Small intestine (tissue), 7 donors: ENCODE measurements around the gene PRSS57. TPM values are rescaled to one million over a fixed set of nuclear protein-coding genes. Genes with fewer than 3 reads are reported as not detected.
A peak's percentile ranks its signal among the peaks of the same experiment; 100 is the strongest.

Source experiments
- DNase-seq, 2 donors: peaks; one replicate each; pipeline versions ENCODE4 v3.0.0 to v3.0.0-alpha.2; 2013
- FAIRE-seq: peaks from 2 replicates; lab custom pipeline; 2012; peaks lifted over from hg19 to GRCh38; lab: Jason Lieb, UNC
- H3K27ac ChIP-seq, 3 donors: one replicate each; pipeline ENCODE4 v1.5.1; 2013; ENCODE audit warnings: low read length in 2 of 3, mild to moderate bottlenecking in 2 of 3, control low read depth in 1 of 3, inconsistent platforms in 1 of 3, low read depth in 1 of 3, moderate library complexity in 1 of 3
- H3K27me3 ChIP-seq, 3 donors: one replicate each; pipeline ENCODE4 v1.6.1; 2013; ENCODE audit warnings: low read length in 3 of 3, inconsistent platforms in 1 of 3; ENCODE audit not compliant: control insufficient read depth in 3 of 3, insufficient read depth in 3 of 3
- H3K36me3 ChIP-seq, 3 donors: one replicate each; pipeline ENCODE4 v1.6.1; 2013; ENCODE audit warnings: low read length in 3 of 3, inconsistent platforms in 1 of 3, low read depth in 1 of 3, mild to moderate bottlenecking in 1 of 3, moderate library complexity in 1 of 3; ENCODE audit not compliant: control insufficient read depth in 3 of 3, insufficient read depth in 2 of 3
- H3K4me1 ChIP-seq, 3 donors: one replicate each; pipeline ENCODE4 v1.6.1; 2013; ENCODE audit warnings: low read length in 2 of 3, inconsistent platforms in 1 of 3, low read depth in 1 of 3, mild to moderate bottlenecking in 1 of 3, moderate library complexity in 1 of 3; ENCODE audit not compliant: control insufficient read depth in 3 of 3, insufficient read depth in 2 of 3
- H3K4me3 ChIP-seq, 3 donors: one replicate each; pipeline ENCODE4 v1.5.1; 2013; ENCODE audit warnings: low read length in 3 of 3, control low read depth in 1 of 3, inconsistent platforms in 1 of 3, low read depth in 1 of 3, mild to moderate bottlenecking in 1 of 3, moderate library complexity in 1 of 3
- H3K9me3 ChIP-seq, 2 donors: one replicate each; pipeline ENCODE4 v1.6.1; 2013; ENCODE audit warnings: low read depth in 1 of 2, low read length in 1 of 2; ENCODE audit not compliant: control insufficient read depth in 2 of 2, insufficient read depth in 1 of 2
- WGBS, 3 donors: extraction: QIAGEN DNeasy Blood & Tissue Kit; methylation state at CpG; one replicate each; pipeline ENCODE4 v1.1.7; 2013; 5-methylcytosine and 5-hydroxymethylcytosine counted together
- polyA plus RNA-seq, 4 donors: library from polyadenylated mRNA; stranded (reverse) in 3 of 4; unstranded in 1 of 4; fragments of 200-250 nt in 3 of 4; fragments of 120-200 nt in 1 of 4; gene quantifications; one replicate each; pipeline versions ENCODE4 v1.2.1 to v1.2.3, GENCODE V29; 2013
- donor health status: healthy with polysubstance abuse.
- donor health status: control.
- donor health status: control.
- donor health status: Bipolar disorder and iron deficiency.
- donor health status: healthy.

PRSS57 gene
- polyA plus RNA-seq, 4 donors: 0.95 TPM; not detected in 3

DNA sequence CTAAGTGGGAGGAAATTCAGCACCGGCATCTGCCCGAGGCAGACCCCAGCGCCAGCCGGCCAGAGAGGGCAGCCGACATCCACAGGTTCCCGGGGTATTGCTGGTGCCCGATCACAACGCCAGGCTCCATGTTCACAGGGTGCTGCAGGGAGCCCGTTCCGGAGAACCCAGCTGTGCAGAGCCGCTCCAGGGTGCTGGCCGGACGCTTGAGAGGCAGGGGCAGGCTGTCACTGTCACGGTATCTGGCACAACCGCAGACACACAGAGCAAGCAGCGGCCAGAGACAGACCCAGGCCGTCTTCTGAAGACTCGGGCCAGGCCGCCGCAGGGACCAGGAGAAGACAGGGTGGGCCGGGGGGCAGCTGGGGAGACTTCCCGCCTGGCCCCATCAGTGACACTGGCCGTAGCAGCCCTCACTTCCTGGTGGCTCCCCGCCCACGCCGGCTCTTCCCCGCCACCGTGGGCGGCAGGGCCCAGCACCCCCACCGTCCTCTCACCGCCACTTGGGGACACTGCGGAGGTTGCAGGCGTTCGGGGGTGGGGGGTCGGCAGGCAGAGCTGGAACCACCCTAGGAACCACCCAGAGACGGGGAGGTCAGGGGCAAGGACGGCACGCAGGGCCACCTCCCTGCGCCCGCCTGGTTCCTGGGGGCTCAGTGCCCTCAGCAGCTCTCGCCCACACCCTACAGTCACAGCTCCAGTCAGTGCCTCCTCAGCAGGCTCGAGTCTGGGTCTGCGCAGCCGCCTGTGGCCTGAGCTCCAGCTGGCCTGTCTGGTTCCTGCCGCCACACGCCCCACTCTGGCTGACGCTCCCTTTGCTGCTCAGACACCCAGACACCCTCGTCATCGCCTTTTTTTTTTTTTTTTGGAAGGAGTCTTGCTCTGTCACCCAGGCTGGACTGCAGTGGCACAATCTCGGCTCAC is 36.1 kb downstream of the PRSS57 start:
- Histone ChIP-seq H3K36me3 (peaks cover 0 to 62% (median 2%) of the 10 kb centered on the region in 3 donors), H3K27me3 (no peaks in the 10 kb centered on the region), H3K4me3 (peak overlapping the region in 1 of 3 donors; percentile 1), H3K27ac (peak overlapping the region in 2 of 3 donors; percentile 37 to 63), H3K9me3 (no peaks in the 10 kb centered on the region), H3K4me1 (peaks cover 10 to 60% (median 15%) of the 10 kb centered on the region in 3 donors)
- DNase-seq: no peak
- WGBS, 3 donors: 58 to 67% (median 63%) methylated on average over 50 of the region's 50 CpGs
- no peak for FAIRE-seq

DNA sequence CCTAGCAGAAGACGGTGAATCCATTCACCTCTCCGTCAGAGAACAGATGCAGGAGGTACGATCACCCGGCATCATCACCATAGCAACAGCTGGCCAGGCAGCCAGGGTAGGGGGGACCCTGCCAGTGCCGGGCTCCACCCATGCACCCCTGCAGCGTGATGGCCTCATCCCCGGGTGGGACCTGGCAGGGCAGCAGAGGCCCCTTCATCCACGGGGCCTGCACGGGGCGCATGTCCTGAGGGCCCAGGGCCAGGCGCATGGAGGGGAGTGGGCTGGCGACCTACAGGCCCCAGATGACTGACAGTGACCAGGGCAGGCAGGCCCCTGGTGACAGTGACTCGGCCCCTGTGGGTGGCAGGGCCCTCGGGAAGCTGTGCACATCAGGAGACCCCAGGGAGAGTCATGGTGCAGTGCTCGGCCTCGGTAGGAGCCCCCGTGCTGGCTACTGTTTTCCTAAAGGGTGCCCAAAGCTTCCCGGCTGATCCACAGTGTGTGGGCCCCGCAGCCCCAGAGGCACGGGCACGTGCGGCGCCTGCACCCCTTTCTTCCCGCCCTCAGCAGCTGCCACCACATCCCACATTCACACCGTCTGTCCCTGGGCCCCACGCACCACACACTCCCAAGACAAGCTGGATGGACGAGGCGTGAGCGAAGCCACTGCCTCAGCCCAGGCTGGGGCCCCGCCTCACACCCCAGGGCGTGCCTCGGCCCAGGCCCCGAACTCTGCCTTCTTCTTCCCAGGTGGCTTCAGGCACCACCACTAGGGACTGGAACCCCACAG is 37.0 kb downstream of the PRSS57 start:
- WGBS, 3 donors: 57 to 71% (median 63%) methylated on average over 25 to 33 of the region's 33 CpGs
- peaks cover 2 to 71% (median 3%) of the 10 kb centered on the region in 3 donors for H3K36me3 ChIP-seq
- peak overlapping the region in 1 of 3 donors; percentile 37 for H3K27ac ChIP-seq

DNA sequence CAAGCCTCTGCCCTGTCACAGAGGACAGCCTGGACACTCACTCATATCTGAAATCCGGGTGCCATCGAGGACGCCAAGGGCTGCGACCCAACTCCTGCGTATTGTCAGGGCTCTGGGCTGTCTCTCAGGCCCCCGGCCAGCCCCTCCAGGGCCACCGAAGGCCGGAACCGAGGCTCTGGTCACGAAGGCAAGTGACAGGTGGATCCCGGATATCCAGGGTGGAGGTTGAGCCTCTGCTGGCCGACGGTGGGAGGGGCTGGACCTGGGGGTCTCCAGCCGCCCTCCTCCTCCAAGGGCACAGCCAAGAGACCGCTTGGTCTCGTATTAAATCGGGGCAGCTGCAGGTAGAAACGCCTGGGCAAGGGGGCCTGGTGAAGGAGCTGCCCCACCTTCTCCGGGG is 37.6 kb downstream of the PRSS57 start:
- DNase-seq (no peak), FAIRE-seq (no peak)
- H3K27me3 ChIP-seq: no peaks in the 10 kb centered on the region
- no peaks in the 10 kb centered on the region for H3K9me3 ChIP-seq
- H3K27ac ChIP-seq: no peak overlapping the region
- peaks cover 2 to 77% (median 9%) of the 10 kb centered on the region in 3 donors for H3K36me3 ChIP-seq
- peaks cover 10 to 52% (median 15%) of the 10 kb centered on the region in 3 donors for H3K4me1 ChIP-seq
- H3K4me3 ChIP-seq: no peak overlapping the region
- WGBS, 3 donors: 78 to 84% (median 80%) methylated on average over 14 to 19 of the region's 19 CpGs

More for the DNA sequence above, 37.0 kb downstream of the PRSS57 start:
- Histone ChIP-seq H3K4me3 (no peak overlapping the region), H3K4me1 (peaks cover 10 to 52% (median 15%) of the 10 kb centered on the region in 3 donors), H3K27me3 (no peaks in the 10 kb centered on the region), H3K9me3 (no peaks in the 10 kb centered on the region)
- FAIRE-seq: no peak
- DNase-seq: peak in 1 of 2 donors; percentile 53

DNA sequence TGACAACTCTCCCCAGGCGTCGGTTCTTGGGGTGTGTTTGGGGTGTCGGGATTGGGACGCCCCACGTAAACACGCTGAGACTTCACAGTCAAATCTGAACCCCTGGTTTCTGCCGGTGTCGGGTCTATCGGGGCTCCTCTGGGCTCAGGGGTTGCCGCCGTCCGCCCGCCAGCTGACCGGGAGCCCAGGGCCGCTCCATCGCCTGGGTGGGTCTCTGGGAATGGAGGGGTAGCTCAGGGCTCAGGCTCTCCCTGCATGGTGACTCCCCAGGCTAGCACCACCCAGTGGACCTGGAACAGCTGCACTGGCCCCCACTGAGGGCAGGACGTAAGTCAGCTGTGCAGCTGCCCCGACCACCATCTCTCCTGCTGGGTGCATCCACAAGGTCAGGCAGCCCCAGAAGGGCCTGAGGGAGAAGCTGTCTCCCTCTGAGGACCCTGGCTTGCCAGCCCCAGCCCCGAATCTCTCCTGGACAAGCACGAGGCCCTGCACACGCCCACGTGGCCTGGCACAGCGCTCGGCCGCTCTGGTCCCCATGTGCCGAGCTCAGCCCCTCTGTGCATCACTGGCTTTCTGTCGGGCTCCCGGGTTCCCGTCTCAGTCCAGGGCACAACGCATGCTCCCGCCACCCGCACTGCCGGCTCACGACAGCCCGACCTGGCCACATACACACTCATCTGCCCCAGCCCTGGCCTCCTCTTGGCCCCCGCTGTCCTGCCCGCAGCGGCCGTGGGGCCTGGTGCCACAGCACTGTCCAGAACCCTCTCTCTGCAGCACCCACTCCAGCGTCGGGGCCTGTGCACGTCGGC is 38.3 kb downstream of the PRSS57 start:
- no peak overlapping the region for H3K27ac ChIP-seq
- no peaks in the 10 kb centered on the region for H3K9me3 ChIP-seq
- H3K36me3 ChIP-seq: peaks cover 5 to 84% (median 14%) of the 10 kb centered on the region in 3 donors
- no peak for FAIRE-seq
- H3K4me1 ChIP-seq: peaks cover 10 to 51% (median 15%) of the 10 kb centered on the region in 3 donors
- H3K27me3 ChIP-seq: no peaks in the 10 kb centered on the region
- 81 to 84% (median 81%) methylated on average over 43 of the region's 43 CpGs for WGBS, 3 donors
- no peak for DNase-seq
- no peak overlapping the region for H3K4me3 ChIP-seq

DNA sequence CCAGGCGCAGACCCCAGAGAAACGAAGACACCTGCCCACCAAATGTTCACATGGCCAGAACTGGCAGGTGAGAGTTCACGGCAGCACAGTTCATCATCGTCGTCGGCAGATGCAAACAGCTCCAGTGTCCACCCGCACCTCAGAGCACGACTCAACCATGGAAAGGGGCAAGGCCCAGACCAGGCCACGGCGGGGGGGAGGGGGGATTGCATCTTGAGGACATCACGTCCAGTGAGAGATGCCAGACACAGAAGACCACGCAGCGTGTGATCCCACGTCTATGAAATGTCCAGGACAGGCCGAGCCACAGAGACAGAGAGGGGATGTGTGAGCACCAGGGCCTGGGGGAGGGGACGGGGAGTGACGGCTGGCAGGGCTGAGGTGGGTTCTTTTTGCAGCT is 39.6 kb downstream of the PRSS57 start:
- Histone ChIP-seq H3K36me3 (peaks cover 15 to 95% (median 22%) of the 10 kb centered on the region in 3 donors), H3K4me3 (no peak overlapping the region), H3K27ac (no peak overlapping the region), H3K27me3 (no peaks in the 10 kb centered on the region), H3K9me3 (no peaks in the 10 kb centered on the region), H3K4me1 (peaks cover 10 to 39% (median 15%) of the 10 kb centered on the region in 3 donors)
- FAIRE-seq (no peak), DNase-seq (no peak)
- WGBS, 3 donors: 82 to 84% (median 83%) methylated on average over 17 of the region's 17 CpGs

DNA sequence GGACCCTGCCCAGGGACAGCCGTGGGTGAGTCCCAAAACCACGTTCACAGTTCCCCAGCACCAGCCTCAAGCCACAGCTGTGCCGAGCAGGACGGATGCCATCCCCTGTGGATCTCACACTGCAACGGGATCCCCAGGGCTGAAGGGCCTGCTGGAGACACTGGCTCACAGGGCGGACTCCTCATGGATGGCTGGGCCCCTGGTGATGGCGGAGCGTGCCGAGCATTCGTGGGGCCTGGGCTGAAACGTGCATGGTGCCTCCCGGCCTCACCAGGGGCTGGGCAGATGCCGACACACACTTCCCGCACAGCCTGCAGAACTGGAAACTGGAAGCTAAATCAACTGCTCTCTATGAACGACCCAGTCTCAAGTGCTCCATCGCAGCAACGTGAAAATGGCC is 41.8 kb downstream of the PRSS57 start:
- no peaks in the 10 kb centered on the region for H3K27me3 ChIP-seq
- FAIRE-seq: no peak
- no peak overlapping the region for H3K27ac ChIP-seq
- WGBS, 3 donors: 83 to 91% (median 85%) methylated on average over 17 of the region's 17 CpGs
- no peaks in the 10 kb centered on the region for H3K9me3 ChIP-seq
- no peak for DNase-seq
- H3K4me1 ChIP-seq: peaks cover 0 to 17% (median 1%) of the 10 kb centered on the region in 3 donors
- no peak overlapping the region for H3K4me3 ChIP-seq
- peaks cover 19 to 93% (median 23%) of the 10 kb centered on the region in 3 donors for H3K36me3 ChIP-seq

DNA sequence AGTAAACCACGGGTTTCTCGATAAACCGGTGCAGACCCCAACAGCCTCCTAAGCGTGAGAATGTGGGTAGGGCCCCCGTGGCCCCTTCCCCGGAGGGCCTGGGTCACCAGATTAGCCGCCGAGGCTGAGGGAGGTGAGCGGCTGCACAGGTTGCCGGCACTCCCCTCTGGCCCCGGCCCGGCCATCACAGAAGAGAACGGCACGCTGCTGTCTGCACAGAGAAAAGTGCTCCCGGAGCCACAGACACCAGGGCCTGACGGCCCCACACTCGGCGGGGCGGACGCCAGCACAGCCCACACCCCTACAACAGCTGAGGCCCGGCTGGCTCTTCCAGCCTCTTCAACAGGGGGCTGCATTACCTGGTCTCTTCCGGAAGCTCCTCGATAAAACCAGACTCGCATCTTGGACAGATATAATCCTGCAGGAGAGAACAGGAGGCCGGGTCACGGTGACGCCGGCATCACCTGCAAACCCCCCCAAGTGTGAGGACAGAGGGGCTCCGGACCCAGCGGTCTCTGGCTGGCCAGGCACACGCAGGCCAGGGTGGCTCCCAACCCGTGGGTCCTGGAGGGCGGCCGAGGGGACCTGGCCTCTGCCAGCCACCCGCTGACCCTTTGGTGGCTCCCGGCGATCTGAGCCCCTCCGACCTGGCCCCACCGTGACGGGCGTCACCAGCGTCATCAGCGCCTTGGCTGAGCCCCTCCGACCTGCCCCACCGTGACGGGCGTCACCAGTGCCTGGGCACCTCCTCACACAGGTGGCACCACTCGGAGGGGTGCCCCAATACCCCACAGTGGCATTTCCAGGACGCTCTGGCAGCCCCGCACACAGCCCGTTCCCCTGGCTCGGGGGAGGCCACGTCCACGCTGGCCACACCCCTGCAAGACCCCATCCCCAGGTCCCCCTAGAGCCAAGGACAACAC is 42.5 kb downstream of the PRSS57 start:
- DNase-seq (no peak), FAIRE-seq (no peak)
- WGBS, 3 donors: 92 to 93% (median 92%) methylated on average over 48 to 54 of the region's 54 CpGs
- Histone ChIP-seq H3K36me3 (peaks cover 24 to 92% (median 27%) of the 10 kb centered on the region in 3 donors), H3K4me3 (no peak overlapping the region), H3K27me3 (no peaks in the 10 kb centered on the region), H3K4me1 (peaks cover 0 to 10% (median 0%) of the 10 kb centered on the region in 3 donors), H3K27ac (no peak overlapping the region), H3K9me3 (no peaks in the 10 kb centered on the region)
